Measurements from ENCODE around the gene TNFSF4.
A peak's percentile ranks its signal among the peaks of the same experiment; 100 is the strongest.

The TNFSF4 gene

DNA sequence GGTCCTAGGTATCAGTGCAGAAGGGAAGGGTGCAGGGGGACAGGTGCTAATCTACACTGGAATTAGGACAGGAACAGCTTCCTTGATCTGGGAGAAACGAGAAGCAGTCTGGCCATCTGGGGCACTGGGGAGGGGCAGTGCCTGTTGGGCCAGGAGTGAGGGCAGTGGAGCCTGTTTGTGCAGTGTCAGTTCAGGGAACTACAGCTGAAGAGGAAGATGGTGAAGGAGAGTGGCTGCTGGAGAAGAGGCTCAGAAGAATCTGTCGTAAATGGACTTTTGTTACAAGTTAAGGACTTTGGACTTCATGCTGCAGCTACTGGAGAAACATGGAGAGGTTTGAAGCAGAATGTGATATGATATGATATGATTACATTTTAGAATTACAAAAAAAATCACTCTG lies 3.2 kb upstream of the TNFSF4 start:
- DNase-seq = no peak

DNA sequence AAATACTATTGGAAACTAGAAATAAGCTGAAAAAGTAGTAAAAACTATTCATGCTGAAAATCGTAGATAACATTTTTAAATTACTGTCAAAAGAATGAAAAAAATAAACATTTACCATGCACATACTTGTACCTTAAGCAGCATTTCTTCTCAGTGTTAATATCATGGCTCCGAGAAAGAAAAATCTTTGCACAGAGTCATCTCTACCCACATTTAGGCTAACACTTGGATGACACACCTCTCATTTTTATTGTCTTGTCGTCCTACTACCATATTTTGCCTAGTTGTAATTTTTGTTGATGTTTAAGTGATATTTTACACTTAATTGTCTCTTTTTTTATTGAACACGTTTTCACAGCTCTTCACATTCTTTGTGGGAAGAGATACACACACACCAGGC lies 1.7 kb upstream of the TNFSF4 start:
- DNase-seq = no peak

DNA sequence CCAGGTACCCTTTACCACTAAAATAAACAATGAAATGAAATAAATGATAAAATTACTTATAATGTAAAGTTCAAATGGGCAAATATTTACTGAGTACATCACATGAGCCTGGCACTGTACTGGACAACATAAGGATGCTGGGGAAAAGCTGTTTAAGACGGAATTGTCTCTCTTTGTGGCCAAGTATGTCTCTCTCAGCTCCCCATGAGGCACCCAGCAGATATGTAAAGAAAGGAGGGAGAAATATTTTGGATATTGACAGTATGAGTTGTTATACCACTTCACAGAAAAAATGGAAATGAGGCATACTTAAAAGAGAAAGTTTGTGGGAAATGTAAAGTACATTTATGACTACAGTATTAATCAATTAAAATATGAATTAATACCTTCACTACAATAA lies 1.0 kb upstream of the TNFSF4 start:
- no peak for DNase-seq

DNA sequence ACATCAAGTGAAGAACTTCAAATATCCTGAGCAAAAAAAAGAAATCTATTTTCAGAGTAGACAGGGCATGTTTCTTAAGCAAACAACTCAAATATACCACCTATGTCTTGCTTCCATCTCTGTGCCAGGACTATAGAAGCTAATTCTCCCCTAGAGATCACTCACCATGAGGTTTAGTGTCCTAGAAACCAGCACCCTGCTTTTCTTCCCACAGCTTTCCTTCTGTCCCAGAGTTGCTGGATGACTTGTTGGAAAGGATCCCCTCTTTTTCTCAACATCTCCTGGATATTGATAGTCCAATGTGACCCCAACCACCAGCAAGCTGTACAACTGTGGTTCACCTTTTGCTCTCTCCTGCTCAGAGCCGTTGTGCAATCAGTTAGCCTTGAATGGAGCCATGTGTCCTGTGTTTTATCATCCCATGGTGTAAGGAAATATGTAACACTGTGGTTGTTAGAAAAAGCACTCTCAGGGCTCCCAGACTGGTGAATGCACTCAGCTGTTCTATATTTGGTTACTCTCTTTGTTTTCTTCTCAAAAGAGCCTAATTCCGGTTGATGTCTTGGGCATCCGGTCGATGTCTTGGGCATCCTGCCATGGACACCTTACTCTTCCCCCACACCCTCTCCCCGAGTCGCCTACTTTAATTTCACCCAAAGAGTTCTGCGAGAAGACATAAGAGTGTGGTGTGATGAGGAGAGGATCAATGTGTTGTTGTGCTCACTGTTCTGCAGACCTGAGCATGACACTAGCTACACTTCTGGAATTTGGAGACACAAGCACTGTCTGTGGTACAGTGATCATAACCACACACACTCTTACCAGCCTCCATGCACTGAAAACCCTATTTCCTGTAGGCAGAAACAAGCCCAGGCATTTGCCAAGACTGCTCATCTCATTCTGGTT lies 1.7 kb downstream of the TNFSF4 start:
- peak; percentile 36 for DNase-seq

DNA sequence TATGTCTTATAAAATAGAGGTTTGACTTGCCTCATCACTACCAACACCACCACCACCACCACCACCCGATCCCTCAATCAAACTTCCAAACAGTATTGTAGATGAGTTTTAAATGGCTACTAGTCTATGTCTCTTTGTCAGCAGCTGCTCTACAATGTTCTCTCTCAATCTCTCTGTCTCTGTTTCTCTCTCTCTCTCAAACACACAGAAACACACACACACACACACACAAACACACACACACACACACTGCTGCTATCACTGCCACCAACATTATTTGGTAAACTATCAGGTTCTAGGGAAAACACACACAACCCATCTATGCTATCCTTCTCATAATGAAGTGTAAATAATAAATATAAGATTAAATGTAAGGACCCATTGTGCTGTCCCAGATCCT lies 2.4 kb downstream of the TNFSF4 start:
- DNase-seq = no peak

DNA sequence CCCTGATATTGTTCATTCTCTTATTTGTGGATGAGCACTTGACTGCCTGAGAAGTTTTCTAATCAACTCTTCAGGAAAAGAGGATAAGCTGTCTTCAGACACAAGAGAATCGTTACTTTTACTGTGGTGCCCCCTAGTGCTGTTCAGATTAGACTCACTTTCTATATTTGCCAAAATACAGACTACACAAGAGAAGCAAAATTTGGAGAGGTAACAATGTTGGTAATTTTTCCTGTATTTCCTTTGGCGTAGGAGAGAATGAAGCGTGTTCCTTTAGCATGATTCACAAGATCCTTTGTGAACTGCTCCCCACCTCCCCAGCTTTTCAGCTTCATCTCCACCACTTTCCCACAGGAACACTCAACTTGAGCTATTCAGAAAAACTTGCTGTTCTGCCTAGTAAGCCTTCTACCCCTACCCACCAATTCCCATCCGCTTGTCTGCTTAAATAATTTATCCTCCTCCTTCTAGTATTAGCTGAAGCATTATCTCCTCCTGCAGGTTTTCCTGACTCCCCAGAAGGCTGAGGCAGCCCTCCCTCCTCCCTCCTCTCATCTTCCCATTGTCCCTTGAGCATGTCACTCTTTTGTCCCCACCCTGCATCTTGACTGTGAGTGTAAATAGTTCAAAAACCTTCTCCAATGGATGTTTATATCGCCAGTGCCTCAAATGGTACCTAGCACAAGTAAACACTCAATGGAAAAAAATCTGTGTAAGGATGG lies 4.5 kb downstream of the TNFSF4 start:
- DNase-seq = peak; percentile 15

DNA sequence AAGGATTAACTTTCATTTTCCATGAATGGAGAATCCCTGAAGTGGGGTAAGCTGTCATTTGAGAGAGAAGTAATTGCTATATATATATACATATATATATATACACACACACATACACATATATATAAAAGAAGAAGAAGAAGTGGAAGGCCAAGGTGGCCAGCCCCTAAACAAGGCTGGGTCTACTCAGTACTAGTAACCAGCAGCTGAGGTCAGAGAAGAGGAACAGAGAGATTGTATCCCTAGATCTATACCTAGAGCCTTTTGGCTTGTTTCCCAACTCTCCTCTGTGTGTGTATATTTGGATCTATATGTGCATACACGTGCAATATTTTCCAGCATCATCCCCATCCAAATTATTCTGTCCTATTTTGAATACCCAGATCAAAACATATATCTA lies 5.2 kb downstream of the TNFSF4 start:
- DNase-seq = no peak

DNA sequence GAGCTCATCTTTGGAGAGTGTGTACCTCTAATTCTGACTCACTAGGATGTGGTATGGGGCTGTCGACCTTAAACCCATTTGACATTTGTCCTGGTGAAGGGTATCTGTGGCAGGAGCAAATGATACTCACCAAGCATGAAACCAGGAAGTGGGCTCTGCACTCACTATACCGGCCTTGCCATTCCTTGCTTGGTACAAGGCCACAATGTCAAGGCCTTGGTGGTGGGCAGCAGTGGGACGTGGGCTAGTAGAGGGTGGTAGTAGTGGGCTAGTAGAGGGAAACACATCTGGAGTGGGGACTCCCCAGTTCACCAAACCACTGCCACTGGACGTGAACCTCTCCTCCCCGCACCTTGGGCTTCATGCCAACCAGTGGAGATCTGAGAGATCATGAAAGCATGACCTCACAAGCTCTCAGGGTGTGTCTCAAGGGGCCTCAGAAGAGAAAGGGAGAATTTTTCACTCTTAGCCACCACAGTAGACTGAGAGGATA lies 11.5 kb downstream of the TNFSF4 start:
- DNase-seq = no peak

DNA sequence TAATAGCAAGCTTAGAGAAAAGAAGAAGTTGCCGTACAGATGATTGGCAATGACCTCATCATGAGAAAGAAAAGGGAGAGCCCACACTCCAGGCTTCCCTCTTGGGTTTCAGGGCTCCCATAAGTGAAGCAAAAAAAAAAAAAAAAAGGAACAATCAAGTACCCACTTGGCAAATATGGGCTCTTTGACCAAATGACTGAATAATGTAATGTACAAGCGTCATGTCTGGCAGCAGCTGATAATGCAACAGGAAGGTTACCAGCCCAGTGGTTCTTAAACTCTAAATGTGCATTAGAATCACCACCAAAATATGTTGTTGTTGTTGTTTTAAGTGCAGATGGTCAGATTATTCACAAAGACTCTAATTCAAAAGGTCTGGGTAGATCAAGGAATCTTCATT lies 13.5 kb downstream of the TNFSF4 start:
- no peak for DNase-seq

DNA sequence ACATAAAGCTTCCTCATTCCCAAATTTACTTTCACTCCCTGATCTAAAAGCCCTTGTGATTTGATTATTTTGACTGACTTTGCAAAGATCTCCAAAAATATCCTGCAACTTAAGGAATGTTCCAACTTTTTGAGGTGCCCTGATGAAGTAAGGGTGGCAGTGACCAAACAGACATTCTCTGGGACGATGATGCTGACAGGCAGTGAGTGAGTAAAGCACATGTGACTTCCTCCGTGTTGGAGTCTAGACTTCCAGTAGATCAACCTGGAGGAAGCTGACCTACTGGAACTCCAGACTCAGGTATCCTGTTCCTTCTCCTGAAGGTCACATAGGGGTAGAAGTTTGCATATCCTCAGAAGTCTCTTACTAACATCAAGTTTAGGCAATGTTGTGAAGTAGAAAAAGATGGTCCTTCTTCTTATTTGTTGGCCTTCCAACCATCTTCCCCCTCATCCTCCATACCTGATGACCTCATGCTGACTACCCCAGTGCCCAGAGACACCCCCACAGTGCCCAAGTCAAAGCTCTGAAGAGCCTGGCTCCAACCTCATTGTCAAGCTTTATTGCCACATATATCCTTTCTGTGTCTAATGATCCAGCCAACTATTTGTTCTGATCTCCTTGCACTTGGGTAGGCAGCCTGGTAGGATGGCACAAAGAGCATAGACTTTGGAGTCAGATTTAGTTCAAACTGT lies 16.0 kb downstream of the TNFSF4 start:
- no peak for DNase-seq

DNA sequence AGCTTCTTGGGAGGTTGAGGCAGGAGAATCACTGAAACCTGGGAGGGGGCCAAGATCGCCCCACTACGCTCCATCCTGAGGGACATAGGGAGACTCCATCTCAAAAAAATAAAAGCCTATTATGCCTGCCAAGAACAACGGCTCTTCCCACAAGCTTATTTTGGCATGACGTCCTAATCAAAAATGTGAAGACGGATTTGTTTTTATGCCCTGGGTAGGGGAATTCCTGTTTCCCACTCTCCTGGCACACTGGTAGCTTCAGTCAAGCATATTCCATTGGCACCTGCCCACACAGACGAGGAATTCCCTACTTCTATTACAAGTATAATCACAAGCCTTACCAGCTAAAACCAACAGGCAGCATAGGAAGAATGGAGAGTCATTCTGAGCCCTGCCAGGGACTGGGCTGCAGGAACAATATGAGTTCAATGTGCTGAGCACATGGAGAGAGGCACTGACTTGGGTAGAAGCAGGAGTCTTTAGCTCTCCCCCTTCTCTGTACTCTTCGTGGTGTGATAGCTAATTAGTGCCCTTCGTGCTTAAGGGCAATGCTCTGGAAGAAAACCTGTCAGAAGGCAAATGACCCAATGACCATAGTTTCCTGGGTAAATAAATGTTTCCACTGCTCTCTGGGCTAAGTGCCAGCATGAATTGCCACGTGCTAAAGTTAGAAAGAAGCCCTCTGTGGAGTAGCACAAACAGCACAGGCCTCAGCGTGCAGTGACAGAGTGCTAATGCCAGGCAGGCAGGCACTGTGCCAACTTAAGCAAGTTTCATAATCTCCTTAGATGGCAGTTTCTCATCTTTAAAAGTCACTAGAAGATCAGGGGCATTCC lies 16.8 kb downstream of the TNFSF4 start:
- no peak for DNase-seq

DNA sequence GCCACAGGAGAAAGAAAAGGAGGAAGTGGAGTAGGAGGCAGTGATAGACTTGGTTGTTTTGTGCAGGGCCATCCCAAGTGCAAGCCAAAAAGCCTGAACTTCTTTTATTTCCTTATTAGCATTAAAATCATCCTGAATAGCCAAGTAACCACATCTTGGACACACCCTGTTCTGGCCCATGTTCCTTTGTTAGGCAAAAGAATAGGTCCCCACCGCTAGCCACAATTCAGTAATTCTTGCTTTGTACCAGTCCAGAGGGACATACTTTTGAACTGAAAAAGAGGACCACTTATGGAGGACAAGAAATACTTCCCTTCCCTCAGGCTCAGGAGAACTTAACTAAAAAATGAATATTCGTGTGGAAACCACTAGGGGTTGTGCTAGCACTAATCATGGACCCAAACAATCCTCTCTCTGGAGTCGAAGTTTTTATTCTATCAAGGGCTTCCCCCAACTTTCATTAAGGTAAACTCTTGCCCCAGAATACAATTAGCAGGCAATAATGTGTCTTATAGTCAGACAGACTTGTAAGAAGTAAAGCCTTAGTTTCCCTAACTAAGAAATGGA lies 19.4 kb downstream of the TNFSF4 start:
- no peak for DNase-seq

DNA sequence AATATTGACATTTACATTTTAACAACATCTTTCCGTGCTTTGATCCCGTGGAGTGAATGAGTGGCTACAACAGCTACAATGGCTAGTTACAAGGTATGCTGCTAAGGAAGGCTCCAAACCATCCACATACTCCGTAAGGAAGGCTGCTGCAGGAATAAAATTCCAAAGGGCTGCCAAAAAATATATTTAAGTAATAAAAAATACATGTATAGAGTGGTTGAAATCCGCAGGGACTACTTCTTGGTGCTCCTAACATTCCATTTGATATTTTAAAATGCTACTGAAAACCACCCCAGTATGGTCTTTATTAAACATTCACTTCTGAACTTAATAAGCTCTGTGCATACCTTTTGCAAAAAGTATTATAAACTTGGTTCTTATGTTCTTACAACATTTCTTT lies 25.3 kb downstream of the TNFSF4 start:
- DNase-seq = no peak

DNA sequence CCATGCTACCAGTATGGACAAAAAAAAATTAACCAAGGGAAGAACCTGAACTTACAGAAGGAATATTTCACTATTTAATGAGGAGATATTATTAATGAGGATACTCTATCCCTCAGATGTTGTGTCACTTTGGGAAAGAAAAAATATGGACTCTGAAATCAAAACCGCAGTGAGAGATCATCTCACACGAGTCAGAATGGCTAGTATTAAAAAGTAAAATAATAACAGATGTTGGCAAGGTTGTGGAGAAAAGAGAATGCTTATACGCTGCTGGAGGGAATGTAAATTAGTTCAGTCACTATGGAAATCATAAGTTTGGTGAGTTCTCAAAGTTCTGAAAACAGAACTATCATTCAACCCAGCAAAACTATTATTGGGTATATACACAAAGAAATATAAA lies 30.9 kb downstream of the TNFSF4 start:
- no peak for DNase-seq

DNA sequence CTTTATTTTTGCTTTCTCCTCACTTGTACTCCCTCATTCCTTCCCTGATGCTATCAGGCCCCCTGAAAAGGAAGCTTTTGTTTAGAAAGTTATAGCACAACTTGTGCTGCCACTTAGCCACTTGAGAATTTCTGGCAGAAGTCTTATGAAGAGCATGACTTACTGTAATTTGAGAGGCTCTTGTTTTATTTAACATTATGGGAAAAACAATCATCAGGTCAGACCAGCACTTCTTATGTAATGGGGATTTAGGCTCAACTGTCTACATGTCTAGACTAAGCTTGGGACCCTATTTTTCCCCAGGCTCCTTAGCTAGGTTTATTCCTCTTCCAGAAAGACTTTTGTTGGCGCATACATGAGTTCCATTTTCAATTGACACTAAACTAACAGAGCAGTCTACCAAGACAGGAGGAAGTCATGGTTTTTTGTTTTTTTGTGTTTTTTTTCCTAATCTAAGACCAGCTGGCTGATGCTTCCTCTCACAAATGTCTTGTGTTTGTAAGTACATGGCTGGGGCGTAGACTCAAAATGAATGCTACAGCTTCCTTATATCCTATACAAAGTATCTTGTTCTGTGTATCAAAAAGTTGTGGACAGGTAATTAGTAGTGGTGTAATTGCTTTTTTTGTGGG lies 31.5 kb downstream of the TNFSF4 start:
- no peak for DNase-seq

DNA sequence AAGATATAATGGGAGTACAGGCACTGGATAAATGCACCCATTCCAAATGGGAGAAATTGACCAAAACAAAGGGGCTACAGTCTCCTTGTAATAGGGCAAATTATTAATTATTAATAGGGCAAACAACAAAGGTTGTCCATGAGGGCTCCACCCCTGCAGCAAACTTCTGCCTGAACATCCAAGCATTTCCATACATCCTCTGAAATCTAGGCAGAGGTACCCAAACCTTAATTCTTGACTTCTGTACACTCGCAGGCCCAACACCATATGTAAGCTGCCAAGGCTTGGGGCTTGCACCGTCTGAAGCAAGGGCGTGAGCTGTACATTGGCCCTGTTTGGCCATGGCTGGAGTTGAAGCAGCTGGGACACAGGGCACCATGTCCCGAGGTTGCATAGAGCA lies 33.7 kb downstream of the TNFSF4 start:
- DNase-seq = no peak

DNA sequence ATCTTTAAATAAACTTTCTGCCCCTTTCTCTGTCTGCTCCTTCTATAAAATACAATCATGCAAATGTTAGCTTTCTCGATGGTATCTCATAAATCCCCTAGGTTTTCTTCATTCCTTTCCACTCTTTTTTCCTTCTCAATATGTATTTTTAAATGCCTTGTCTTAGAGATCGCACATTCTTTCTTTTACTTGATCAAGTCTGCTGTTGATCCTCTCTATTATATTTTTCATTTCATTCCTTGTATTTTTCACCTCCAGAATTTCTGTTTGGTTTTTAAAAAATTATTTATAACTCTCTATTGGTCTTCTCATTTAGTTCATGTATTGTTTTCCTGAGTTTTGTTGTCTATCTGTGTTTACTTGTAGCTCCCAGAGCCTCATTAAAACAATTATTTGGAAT lies 36.0 kb downstream of the TNFSF4 start:
- DNase-seq = no peak

DNA sequence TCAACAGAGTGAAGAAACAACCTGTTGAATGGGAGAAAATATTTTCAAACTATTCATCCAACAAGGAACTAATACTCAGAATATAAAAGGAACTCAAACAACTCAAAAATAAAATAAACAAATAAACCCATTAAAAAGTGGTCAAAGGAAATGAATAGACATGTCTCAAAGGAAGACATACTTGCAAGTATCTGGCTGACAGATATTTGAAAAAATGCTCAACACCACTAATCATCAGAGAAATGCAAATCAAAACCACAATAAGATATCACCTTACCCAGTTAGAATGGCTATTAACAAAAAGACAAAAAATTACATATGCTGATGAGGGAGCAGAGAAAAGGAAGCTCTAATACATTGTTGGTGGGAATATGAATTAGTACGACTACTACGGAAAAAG lies 38.2 kb downstream of the TNFSF4 start:
- DNase-seq = no peak

DNA sequence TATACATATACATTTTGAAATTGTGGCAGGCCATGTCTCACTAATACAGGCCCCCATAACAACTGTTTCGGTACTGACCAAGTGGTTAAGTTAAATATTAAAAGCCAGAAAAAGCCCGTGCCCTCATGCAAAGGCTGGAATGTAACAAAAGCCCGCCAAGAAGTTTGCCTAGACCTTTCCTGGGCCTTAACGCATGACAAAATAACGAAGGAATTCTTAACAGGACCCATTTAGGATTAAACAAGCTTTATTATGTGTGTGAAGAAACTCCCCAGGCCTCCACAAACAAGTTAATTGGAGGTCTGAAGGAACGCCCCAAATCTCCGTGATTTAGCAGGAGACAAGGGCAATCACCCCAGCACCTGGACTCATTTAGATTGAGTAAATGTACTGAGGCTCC lies 42.4 kb downstream of the TNFSF4 start:
- no peak for DNase-seq

DNA sequence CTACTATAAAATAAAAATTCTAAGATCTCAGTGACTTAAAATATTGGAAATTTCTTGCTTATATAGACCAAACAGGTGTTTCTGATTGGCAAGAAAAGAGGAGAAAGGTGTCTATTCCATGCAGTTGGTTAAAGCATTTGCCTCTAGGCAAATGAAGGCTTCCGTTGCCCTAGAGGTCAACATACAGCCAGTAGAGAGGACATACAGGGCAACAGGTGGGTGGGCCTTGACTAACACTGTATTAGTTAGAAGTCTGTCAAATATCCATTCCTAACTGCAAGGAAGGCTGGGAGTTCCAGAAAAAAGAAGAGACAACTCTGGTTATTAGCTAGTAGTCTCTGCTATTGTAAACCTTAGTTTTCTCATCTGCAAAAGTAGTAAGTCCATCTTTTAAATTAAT lies 43.0 kb downstream of the TNFSF4 start:
- DNase-seq = no peak

DNA sequence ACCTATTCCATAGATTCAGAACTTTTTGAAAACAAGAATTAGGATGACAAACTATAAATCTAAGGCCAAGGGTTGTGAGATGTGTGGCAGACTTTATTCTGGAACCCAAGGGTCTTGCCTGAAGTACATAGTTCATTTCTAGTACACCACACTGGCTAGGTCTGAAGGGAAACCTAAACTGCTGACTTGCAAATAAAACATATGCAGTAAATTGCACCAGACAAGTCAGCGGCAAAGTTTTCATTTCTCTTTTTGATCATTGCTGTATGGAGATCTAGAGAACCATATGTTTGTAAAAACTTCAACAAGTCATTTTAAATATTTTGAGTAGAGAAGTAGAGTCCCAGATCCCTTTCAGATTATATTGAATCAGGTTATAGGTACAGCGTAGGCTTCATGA lies 43.9 kb downstream of the TNFSF4 start:
- no peak for DNase-seq

DNA sequence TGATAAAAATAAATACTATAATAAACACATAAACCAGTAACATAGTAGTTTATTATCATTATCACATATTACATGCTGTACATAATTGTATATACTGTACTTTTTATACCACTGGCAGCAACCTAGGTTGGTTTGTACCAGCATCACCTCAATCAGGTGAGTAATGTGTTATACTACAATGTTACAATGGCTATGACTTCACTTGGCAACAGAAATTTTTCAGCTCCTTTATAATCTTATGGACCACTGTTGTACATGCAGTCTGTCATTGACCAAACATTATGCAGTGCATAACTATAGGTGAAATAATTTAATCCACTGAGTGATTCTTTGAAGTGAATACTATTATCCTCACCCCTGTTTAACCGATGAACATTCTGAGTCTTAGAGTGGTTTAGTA lies 44.5 kb downstream of the TNFSF4 start:
- no peak for DNase-seq
